SH-SY5Y (cell line): ENCODE measurements around the gene MTG2.

ENCODE experiments used
- GATA2 ChIP-seq: IDR thresholded peaks from 2 replicates; pipeline ENCODE4 v1.6.1; 2011; ENCODE audit warnings: mild to moderate bottlenecking, low read depth, low read length
- GATA3 ChIP-seq: IDR thresholded peaks from 2 replicates; pipeline ENCODE4 v1.6.1; 2011; ENCODE audit warnings: low read depth, mild to moderate bottlenecking, low read length, moderate library complexity

GRCh38 chr20:62225026-62225425, 42.2 kb downstream of the MTG2 start:
- TF ChIP-seq GATA2 = no peak
- TF ChIP-seq GATA3 = no peak
